ENCODE measurements around the gene TMEM117.
A peak's percentile ranks its signal among the peaks of the same experiment; 100 is the strongest.

Gene TMEM117

DNA sequence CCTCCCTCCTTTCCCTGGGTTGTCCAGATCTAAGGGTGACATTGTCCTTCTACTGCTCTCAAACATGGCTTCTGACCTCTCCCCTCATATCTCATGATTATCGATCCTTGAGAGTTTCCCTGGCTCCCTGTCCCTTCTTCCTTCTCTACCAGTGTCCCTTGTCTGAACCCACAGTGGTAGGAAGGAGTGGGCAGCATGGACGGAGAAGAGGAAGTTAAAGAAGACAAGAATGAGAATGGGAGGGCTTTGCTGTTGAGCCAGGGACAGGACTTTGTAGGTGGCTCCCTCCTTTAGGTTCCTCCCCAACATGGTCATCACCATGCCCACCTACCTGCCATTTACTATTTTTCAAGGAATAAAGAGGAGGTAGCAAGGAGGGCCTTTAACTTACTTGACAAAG lies 166.7 kb downstream of the TMEM117 start:
- Histone ChIP-seq H3F3A (ENCODE audit: control insufficient read depth, insufficient read depth) (no peaks in the 10 kb centered on the region), H3K27me3 (ENCODE audit: control insufficient read depth, low read length) (no peaks in the 10 kb centered on the region)

DNA sequence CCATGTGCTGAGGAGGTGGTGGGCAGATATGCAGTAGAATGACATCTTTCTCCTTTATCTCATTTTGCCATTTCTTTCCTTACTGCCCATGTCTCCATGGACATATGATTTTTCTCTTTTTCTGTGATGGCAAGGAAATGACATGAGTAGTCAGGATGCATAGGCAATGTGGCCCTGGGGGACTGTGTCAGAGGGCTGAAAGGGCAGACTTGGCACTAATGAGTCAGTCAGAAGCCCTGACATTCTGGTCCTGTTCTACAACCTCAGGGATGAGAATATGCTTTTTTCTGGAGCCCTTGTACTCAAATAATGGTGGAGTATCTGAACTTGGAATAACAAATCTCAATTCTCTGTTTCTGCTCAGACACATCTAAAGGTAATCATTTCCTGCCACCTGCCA lies 167.8 kb downstream of the TMEM117 start:
- peaks cover 4% of the 10 kb centered on the region; the same call in 1 of the 2 replicates for H3K9me3 ChIP-seq (ENCODE audit: control insufficient read depth, insufficient read depth, low read length)
- TF ChIP-seq, protein P1, sequence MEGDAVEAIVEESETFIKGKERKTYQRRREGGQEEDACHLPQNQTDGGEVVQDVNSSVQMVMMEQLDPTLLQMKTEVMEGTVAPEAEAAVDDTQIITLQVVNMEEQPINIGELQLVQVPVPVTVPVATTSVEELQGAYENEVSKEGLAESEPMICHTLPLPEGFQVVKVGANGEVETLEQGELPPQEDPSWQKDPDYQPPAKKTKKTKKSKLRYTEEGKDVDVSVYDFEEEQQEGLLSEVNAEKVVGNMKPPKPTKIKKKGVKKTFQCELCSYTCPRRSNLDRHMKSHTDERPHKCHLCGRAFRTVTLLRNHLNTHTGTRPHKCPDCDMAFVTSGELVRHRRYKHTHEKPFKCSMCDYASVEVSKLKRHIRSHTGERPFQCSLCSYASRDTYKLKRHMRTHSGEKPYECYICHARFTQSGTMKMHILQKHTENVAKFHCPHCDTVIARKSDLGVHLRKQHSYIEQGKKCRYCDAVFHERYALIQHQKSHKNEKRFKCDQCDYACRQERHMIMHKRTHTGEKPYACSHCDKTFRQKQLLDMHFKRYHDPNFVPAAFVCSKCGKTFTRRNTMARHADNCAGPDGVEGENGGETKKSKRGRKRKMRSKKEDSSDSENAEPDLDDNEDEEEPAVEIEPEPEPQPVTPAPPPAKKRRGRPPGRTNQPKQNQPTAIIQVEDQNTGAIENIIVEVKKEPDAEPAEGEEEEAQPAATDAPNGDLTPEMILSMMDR (IDR thresholded peaks at IDR 0.05; ENCODE audit: low read depth, low read length, poor library complexity, severe bottlenecking): no peak
- no peaks in the 10 kb centered on the region for H3K27me3 ChIP-seq (ENCODE audit: control insufficient read depth, low read length)

More for the DNA sequence above, 166.7 kb downstream of the TMEM117 start:
- Histone ChIP-seq H3K9me2 (replicated peaks; ENCODE audit: control insufficient read depth, low read length) (no peaks in the 10 kb centered on the region), H3K9me3 (ENCODE audit: control insufficient read depth, insufficient read depth, low read length) (no peaks in the 10 kb centered on the region), H3K4me3 (ENCODE audit: low read length) (no peak overlapping the region), H3K4me2 (ENCODE audit: low read length) (no peak overlapping the region), H3K36me3 (ENCODE audit: control insufficient read depth, low read length) (no peaks in the 10 kb centered on the region), H4K20me1 (ENCODE audit: control insufficient read depth, insufficient read depth, low read depth, low read length) (no peaks in the 10 kb centered on the region), H3K79me2 (ENCODE audit: control insufficient read depth, low read length) (no peaks in the 10 kb centered on the region), H3K4me1 (ENCODE audit: control insufficient read depth, low read length) (no peaks in the 10 kb centered on the region), H3K27ac (ENCODE audit: low read depth, low read length) (no peak overlapping the region)
- TF ChIP-seq, protein P1 (IDR thresholded peaks at IDR 0.05; ENCODE audit: low read depth, low read length, poor library complexity, severe bottlenecking): no peak
- TF ChIP-seq EZH2phosphoT487 (IDR thresholded peaks at IDR 0.05; ENCODE audit: borderline replicate concordance, low read length): no peak

DNA sequence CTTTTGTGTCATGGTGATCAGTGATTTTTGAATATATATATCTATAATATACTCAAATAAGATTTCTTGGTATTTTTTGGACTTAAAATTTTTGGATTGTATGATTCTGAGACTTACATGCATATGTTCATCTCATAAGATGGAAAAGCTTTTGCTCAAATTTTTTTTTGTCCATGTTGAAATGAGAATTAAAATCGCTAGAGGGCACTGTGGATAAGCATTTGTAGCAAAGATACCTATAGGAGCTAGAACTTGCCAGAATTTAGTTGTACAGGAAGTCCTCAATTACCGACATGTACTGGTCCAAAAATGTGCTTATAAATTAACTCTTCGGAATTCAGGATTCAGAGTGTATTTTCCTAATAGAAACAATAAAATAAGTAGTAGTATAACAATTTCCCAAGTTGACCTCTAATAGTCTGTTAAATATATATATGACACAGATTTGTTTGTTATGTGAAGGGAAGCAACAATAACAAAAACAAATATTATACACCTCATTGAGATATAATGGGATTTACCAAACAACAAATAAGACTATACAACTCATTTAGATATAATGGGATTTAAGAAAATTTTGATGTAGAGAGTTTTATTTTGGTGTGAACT lies 179.6 kb downstream of the TMEM117 start:
- H3K36me3 ChIP-seq (ENCODE audit: control insufficient read depth, low read length): no peaks in the 10 kb centered on the region
- peaks cover 17% of the 10 kb centered on the region for H3K4me1 ChIP-seq (ENCODE audit: control insufficient read depth, low read length)
- 0 out of 2 replicates have a peak overlapping the region, but pooled peaks have one; percentile 4 for H3K4me2 ChIP-seq (ENCODE audit: low read length)
- no peaks in the 10 kb centered on the region for H3K27me3 ChIP-seq (ENCODE audit: control insufficient read depth, low read length)
- H3K79me2 ChIP-seq (ENCODE audit: control insufficient read depth, low read length): no peaks in the 10 kb centered on the region
- no peak overlapping the region for H3K27ac ChIP-seq (ENCODE audit: low read depth, low read length)
- H3K4me3 ChIP-seq (ENCODE audit: low read length): no peak overlapping the region
- H3F3A ChIP-seq (ENCODE audit: control insufficient read depth, insufficient read depth): no peaks in the 10 kb centered on the region
- H3K9me3 ChIP-seq (ENCODE audit: control insufficient read depth, insufficient read depth, low read length): no peaks in the 10 kb centered on the region
- no peaks in the 10 kb centered on the region for H3K9me2 ChIP-seq (replicated peaks; ENCODE audit: control insufficient read depth, low read length)
- TF ChIP-seq EZH2phosphoT487 (IDR thresholded peaks at IDR 0.05; ENCODE audit: borderline replicate concordance, low read length): no peak
- TF ChIP-seq, protein P1 (IDR thresholded peaks at IDR 0.05; ENCODE audit: low read depth, low read length, poor library complexity, severe bottlenecking): peak; percentile 63
- no peaks in the 10 kb centered on the region for H4K20me1 ChIP-seq (ENCODE audit: control insufficient read depth, insufficient read depth, low read depth, low read length)

More for the DNA sequence above, 167.8 kb downstream of the TMEM117 start:
- no peaks in the 10 kb centered on the region for H3K36me3 ChIP-seq (ENCODE audit: control insufficient read depth, low read length)
- H3K4me3 ChIP-seq (ENCODE audit: low read length): no peak overlapping the region
- no peaks in the 10 kb centered on the region for H3K4me1 ChIP-seq (ENCODE audit: control insufficient read depth, low read length)
- H3K79me2 ChIP-seq (ENCODE audit: control insufficient read depth, low read length): no peaks in the 10 kb centered on the region
- no peaks in the 10 kb centered on the region for H3F3A ChIP-seq (ENCODE audit: control insufficient read depth, insufficient read depth)
- no peaks in the 10 kb centered on the region for H3K9me2 ChIP-seq (replicated peaks; ENCODE audit: control insufficient read depth, low read length)
- H3K27ac ChIP-seq (ENCODE audit: low read depth, low read length): no peak overlapping the region
- H3K4me2 ChIP-seq (ENCODE audit: low read length): no peak overlapping the region
- H4K20me1 ChIP-seq (ENCODE audit: control insufficient read depth, insufficient read depth, low read depth, low read length): no peaks in the 10 kb centered on the region
